Measurements from ENCODE around the gene GPATCH3. TPM values are rescaled to one million over a fixed set of nuclear protein-coding genes. Genes with fewer than 3 reads are reported as not detected.

The GPATCH3 gene
- total RNA-seq, 1 experiment from 2014 or later: 14.8 TPM

GRCh38 chr1:26897351-26897750, 2.9 kb downstream of the GPATCH3 start:
- Histone ChIP-seq H2AFZ (ENCODE audit: low read depth, low read length, poor library complexity, severe bottlenecking) (no peak overlapping the region), H3K4me2 (ENCODE audit: low read length) (no peak overlapping the region), H3K9me2 (ENCODE audit: insufficient read depth) (no peaks in the 10 kb centered on the region), H3K27ac (ENCODE audit: low read depth, low read length) (no peak overlapping the region), H3K9me3 (ENCODE audit: control insufficient read depth in 1 of 2, insufficient read depth in 1 of 2, low read depth in 1 of 2, low read length in 2 of 2) (no peaks in the 10 kb centered on the region), H4K20me1 (ENCODE audit: insufficient read depth) (no peaks in the 10 kb centered on the region), H3K79me2 (ENCODE audit: insufficient read depth, low read length) (peaks cover 41% of the 10 kb centered on the region), H3K36me3 (ENCODE audit: control insufficient read depth in 1 of 2, insufficient read depth in 2 of 2, low read length in 2 of 2) (peaks cover 14 to 29% of the 10 kb centered on the region in 2 experiments; a peak in 3 of 4 replicates), H3K9ac (ENCODE audit: low read length) (no peak overlapping the region), H3K4me3 (replicated peaks in 1 of 2; ENCODE audit: low read depth in 1 of 2, low read length in 2 of 2) (no peak overlapping the region), H3K4me1 (ENCODE audit: control insufficient read depth in 1 of 2, insufficient read depth in 2 of 2, low read length in 2 of 2) (peaks cover 0 to 17% of the 10 kb centered on the region in 2 experiments; a peak in 2 of 4 replicates), H3K27me3 (ENCODE audit: insufficient read depth, low read length) (no peaks in the 10 kb centered on the region)
- POLR2A ChIA-PET: interaction anchor here (1.4 kb wide), 1 partner anchor 34 kb away, joined by 3 read pairs; the partner anchor contains the start of gene SFN
- BruUV-seq (replicated peaks): no TSS peak
- ATAC-seq (no peak), DNase-seq (ENCODE audit: low read depth, low spot score) (no peak)
- no peak for TF ChIP-seq EZH2phosphoT487 (IDR thresholded peaks at IDR 0.05; ENCODE audit: borderline replicate concordance)
- TF ChIP-seq, protein P1, sequence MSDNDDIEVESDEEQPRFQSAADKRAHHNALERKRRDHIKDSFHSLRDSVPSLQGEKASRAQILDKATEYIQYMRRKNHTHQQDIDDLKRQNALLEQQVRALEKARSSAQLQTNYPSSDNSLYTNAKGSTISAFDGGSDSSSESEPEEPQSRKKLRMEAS (IDR thresholded peaks at IDR 0.05): no peak
- no peak for TF ChIP-seq SP1 (IDR thresholded peaks at IDR 0.05; ENCODE audit: low read depth)
- TF ChIP-seq CEBPB (IDR thresholded peaks at IDR 0.05; ENCODE audit: low read depth): no peak
- TF ChIP-seq, protein P2, sequence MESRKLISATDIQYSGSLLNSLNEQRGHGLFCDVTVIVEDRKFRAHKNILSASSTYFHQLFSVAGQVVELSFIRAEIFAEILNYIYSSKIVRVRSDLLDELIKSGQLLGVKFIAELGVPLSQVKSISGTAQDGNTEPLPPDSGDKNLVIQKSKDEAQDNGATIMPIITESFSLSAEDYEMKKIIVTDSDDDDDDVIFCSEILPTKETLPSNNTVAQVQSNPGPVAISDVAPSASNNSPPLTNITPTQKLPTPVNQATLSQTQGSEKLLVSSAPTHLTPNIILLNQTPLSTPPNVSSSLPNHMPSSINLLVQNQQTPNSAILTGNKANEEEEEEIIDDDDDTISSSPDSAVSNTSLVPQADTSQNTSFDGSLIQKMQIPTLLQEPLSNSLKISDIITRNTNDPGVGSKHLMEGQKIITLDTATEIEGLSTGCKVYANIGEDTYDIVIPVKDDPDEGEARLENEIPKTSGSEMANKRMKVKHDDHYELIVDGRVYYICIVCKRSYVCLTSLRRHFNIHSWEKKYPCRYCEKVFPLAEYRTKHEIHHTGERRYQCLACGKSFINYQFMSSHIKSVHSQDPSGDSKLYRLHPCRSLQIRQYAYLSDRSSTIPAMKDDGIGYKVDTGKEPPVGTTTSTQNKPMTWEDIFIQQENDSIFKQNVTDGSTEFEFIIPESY (IDR thresholded peaks at IDR 0.05; ENCODE audit: extremely low read depth, insufficient replicate concordance, low read length): no peak
- TF ChIP-seq YY1 (IDR thresholded peaks at IDR 0.05; ENCODE audit: extremely low read depth, insufficient replicate concordance, low read depth, low read length): no peak
- no peak for TF ChIP-seq POLR2A (IDR thresholded peaks at IDR 0.05; ENCODE audit: borderline replicate concordance, extremely low read depth, insufficient read depth, insufficient read length)
- TF ChIP-seq SIN3A (IDR thresholded peaks at IDR 0.05; ENCODE audit: low read depth): no peak
- no peak for TF ChIP-seq RAD21 (IDR thresholded peaks at IDR 0.05; ENCODE audit: low read depth)
- intact Hi-C loops (cut with micrococcal nuclease): no loop called here
- CTCF ChIA-PET: interaction anchor here (0.5 kb wide), 1 partner anchor 9 kb away, joined by 3 read pairs; no protein-coding TSS in a partner anchor
- RAD21 ChIA-PET (ENCODE audit: low non-redundant PET in 1 of 2, low total read pairs in 2 of 2, uncharacterized antibody in 2 of 2, unreplicated experiment in 2 of 2): interaction anchor here in 1 of 2 experiments (0.6 kb wide), 1 partner anchor 339 kb away, joined by 4 read pairs; no protein-coding TSS in a partner anchor

Measured in HCT116 (cell line).